ENCODE measurements around the gene NUP160. TPM values are rescaled to one million over a fixed set of nuclear protein-coding genes. Genes with fewer than 3 reads are reported as not detected.

NUP160 gene
- total RNA-seq, 1 donor from 2014 or later = 49.0 TPM

Other genes starting within 250 kb of the NUP160 start
- gene MTCH2, start 205.8 kb downstream of the NUP160 start, total RNA-seq = 70.7 TPM
- 4.9 TPM for gene AGBL2, start 133.0 kb downstream of the NUP160 start, total RNA-seq
- gene FNBP4, start 81.0 kb downstream of the NUP160 start, total RNA-seq = 193 TPM
- gene PTPRJ, start 132.2 kb upstream of the NUP160 start, total RNA-seq = 18.0 TPM

All from ureter (tissue), 1 donor.